ENCODE measurements around the gene KLHDC9. TPM values are rescaled to one million over a fixed set of nuclear protein-coding genes. Genes with fewer than 3 reads are reported as not detected.
"Not testable (repeated sequence)": the region's sequence is repeated elsewhere in the genome, so short reads cannot be mapped to it uniquely, and the experiment has no call there.

The KLHDC9 gene
- total RNA-seq, 2 donors from 2014 or later: 2.4 to 4.2 TPM

- intact Hi-C loops (cut with DNase I): no loop called here
- DNase-seq (ENCODE audit: low spot score): no peak
These were observed 7.1 kb upstream of the KLHDC9 start for GRCh38 chr1:161091093-161091492.

GRCh38 chr1:161091796-161092507 lies 6.2 kb upstream of the KLHDC9 start:
- intact Hi-C loops (cut with DNase I): no loop called here
- no peak for DNase-seq (ENCODE audit: low spot score)

- DNase-seq (ENCODE audit: low spot score): no peak
- intact Hi-C loops (cut with DNase I): no loop called here
These were observed 5.5 kb upstream of the KLHDC9 start for GRCh38 chr1:161092621-161093028.

- no peak for DNase-seq (ENCODE audit: low spot score)
- intact Hi-C loops (cut with DNase I): no loop called here
These were observed 3.7 kb upstream of the KLHDC9 start for GRCh38 chr1:161094481-161094880.

- intact Hi-C loops (cut with DNase I): no loop called here
- no peak for DNase-seq (ENCODE audit: low spot score)
These were observed 2.9 kb upstream of the KLHDC9 start for GRCh38 chr1:161095230-161095629.

- DNase-seq (ENCODE audit: low spot score): no peak
- intact Hi-C loops (cut with DNase I): no loop called here
These were observed 2.1 kb upstream of the KLHDC9 start for GRCh38 chr1:161096015-161096414.

GRCh38 chr1:161096530-161096929 lies 1.6 kb upstream of the KLHDC9 start:
- no peak for DNase-seq (ENCODE audit: low spot score)

GRCh38 chr1:161099090-161099802 lies 1.1 kb downstream of the KLHDC9 start:
- intact Hi-C loops (cut with DNase I): no loop called here
- no peak for DNase-seq (ENCODE audit: low spot score)

More at GRCh38 chr1:161096530-161096929, 1.6 kb upstream of the KLHDC9 start:
- intact Hi-C loops (cut with DNase I): no loop called here

GRCh38 chr1:161100556-161100955 lies 2.4 kb downstream of the KLHDC9 start:
- no peak for DNase-seq (ENCODE audit: low spot score)
- intact Hi-C loops (cut with DNase I): no loop called here

GRCh38 chr1:161106431-161106830 lies 8.3 kb downstream of the KLHDC9 start:
- intact Hi-C loops (cut with DNase I): loop anchor here in 1 of 2 donors (5.0 kb wide), 1 partner anchor 656 kb away; no protein-coding TSS in a partner anchor
- DNase-seq (ENCODE audit: low spot score): no peak

- intact Hi-C loops (cut with DNase I): no loop called here
These were observed 13.0 kb downstream of the KLHDC9 start for GRCh38 chr1:161111117-161111516.

GRCh38 chr1:161111527-161111926 lies 13.4 kb downstream of the KLHDC9 start:
- intact Hi-C loops (cut with DNase I): no loop called here
- DNase-seq (ENCODE audit: low spot score): no peak

More at GRCh38 chr1:161111117-161111516, 13.0 kb downstream of the KLHDC9 start:
- DNase-seq (ENCODE audit: low spot score): no peak

GRCh38 chr1:161113915-161114314 lies 15.8 kb downstream of the KLHDC9 start:
- no peak for DNase-seq (ENCODE audit: low spot score)
- intact Hi-C loops (cut with DNase I): no loop called here

GRCh38 chr1:161114556-161114955 lies 16.4 kb downstream of the KLHDC9 start:
- DNase-seq (ENCODE audit: low spot score): no peak
- intact Hi-C loops (cut with DNase I): no loop called here

- no peak for DNase-seq (ENCODE audit: low spot score)
- intact Hi-C loops (cut with DNase I): no loop called here
These were observed 17.1 kb downstream of the KLHDC9 start for GRCh38 chr1:161115132-161115711.

GRCh38 chr1:161115961-161116360 lies 17.8 kb downstream of the KLHDC9 start:
- DNase-seq (ENCODE audit: low spot score); intact Hi-C loops (cut with DNase I): not testable (repeated sequence)

- intact Hi-C loops (cut with DNase I): no loop called here
- peak; percentile 97 for DNase-seq (ENCODE audit: low spot score)
These were observed 19.8 kb downstream of the KLHDC9 start, which contains the start of the genes NIT1 and PFDN2 for GRCh38 chr1:161117759-161118581. NIT1 (plus strand) TSS chr1:161118105; CDS start chr1:161118177, 72 bp downstream. PFDN2 (minus strand) TSS chr1:161118037; CDS start chr1:161118026, 11 bp downstream.

GRCh38 chr1:161119092-161119903 lies 21.1 kb downstream of the KLHDC9 start:
- intact Hi-C loops (cut with DNase I): no loop called here
- no peak for DNase-seq (ENCODE audit: low spot score)

Measured in posterior vena cava (tissue), 2 donors.